ENCODE data around the gene RD3L. TPM values are rescaled to one million over a fixed set of nuclear protein-coding genes. Genes with fewer than 3 reads are reported as not detected.
A peak's percentile ranks its signal among the peaks of the same experiment; 100 is the strongest.

Gene RD3L
- total and polyA plus RNA-seq, 2 of the 13 experiments (the other 11 are each of a cell fraction or from before 2014, with no cell fraction given), result not detected

GRCh38 chr14:103894723-103895059 lies 47.6 kb downstream of the RD3L start:
- in situ Hi-C loops (cut with HindIII; ENCODE audit: extremely low pct_ligation_motif_present, low pct_unique_long_range_greater_than_20kb), result no loop called here

More at GRCh38 chr14:103894723-103895059, 47.6 kb downstream of the RD3L start:
- no peak for FAIRE-seq
- Histone ChIP-seq H3K4me2 (ENCODE audit: low read depth, low read length) (no peak overlapping the region), H3K27ac (ENCODE audit: extremely low read length, insufficient read depth, low read length) (no peak overlapping the region), H3K4me3 (replicated peaks in 1 of 3; ENCODE audit: insufficient read depth in 1 of 3, low read depth in 2 of 3, low read length in 3 of 3) (no peak overlapping the region), H3K9ac (ENCODE audit: insufficient read depth, low read depth, low read length) (no peak overlapping the region), H4K20me1 (ENCODE audit: insufficient read depth, low read length) (no peaks in the 10 kb centered on the region), H3K27me3 (ENCODE audit: control insufficient read depth in 1 of 2, insufficient read depth in 2 of 2, low read length in 2 of 2) (no peaks in the 10 kb centered on the region), H3K4me1 (ENCODE audit: insufficient read depth, low read length) (peaks cover 92% of the 10 kb centered on the region), H2AFZ (ENCODE audit: low read length) (no peak overlapping the region), H3K79me2 (ENCODE audit: insufficient read depth, low read length) (no peaks in the 10 kb centered on the region), H3K9me3 (ENCODE audit: low read length) (no peaks in the 10 kb centered on the region), H3K36me3 (replicated peaks in 1 of 2; ENCODE audit: control insufficient read depth in 1 of 2, insufficient read depth in 2 of 2, low read length in 2 of 2) (no peaks in the 10 kb centered on the region)
- no TSS peak for BruUV-seq (replicated peaks)
- CTCF ChIA-PET (ENCODE audit: low intra/inter-chr PET ratio, low total read pairs), result no interaction called here
- no peak for ATAC-seq
- WGBS (ENCODE audit: low lambda C conversion rate), result no CpG with 5 or more reads among the region's 7 CpGs
- POLR2A ChIA-PET, result interaction anchor here (7.3 kb wide), 1 partner anchor 15 kb away, joined by 195 read pairs; no protein-coding TSS in a partner anchor
- no peak for DNase-seq (ENCODE audit: low spot score)
- TF ChIP-seq HNRNPL (IDR thresholded peaks at IDR 0.05; ENCODE audit: low read depth, low read length), result peak; percentile 80; the same call in 1 of the 2 replicates
- peak; percentile 44; the same call in 1 of the 2 replicates for TF ChIP-seq NRL (CRISPR knock-in tag; IDR thresholded peaks at IDR 0.05; ENCODE audit: borderline replicate concordance)
- no peak for TF ChIP-seq ZNF773 (CRISPR knock-in tag; IDR thresholded peaks at IDR 0.05; ENCODE audit: borderline replicate concordance)
- TF ChIP-seq ZNF576 (CRISPR knock-in tag; IDR thresholded peaks at IDR 0.05), result no peak
- no peak for TF ChIP-seq ZNF407 (CRISPR knock-in tag; IDR thresholded peaks at IDR 0.05; ENCODE audit: not compliant biosample characterization)
- 0 out of 2 replicates have a peak, but pooled peaks have one; percentile 1 for TF ChIP-seq HDAC1 (CRISPR knock-in tag; IDR thresholded peaks at IDR 0.05)
- no peak for TF ChIP-seq GLMP (CRISPR knock-in tag; IDR thresholded peaks at IDR 0.05; ENCODE audit: borderline replicate concordance)
- TF ChIP-seq NR2F6 (IDR thresholded peaks at IDR 0.05), result peak; percentile 0; the same call in 1 of the 2 replicates
- TF ChIP-seq NR2F6 (CRISPR knock-in tag; IDR thresholded peaks at IDR 0.05), result no peak
- intact Hi-C loops (cut with micrococcal nuclease; ENCODE audit: unreplicated experiment), result no loop called here
